Transverse colon (tissue), 4 donors: Measurements from ENCODE around the gene OPN1MW. TPM values are rescaled to one million over a fixed set of nuclear protein-coding genes. Genes with fewer than 3 reads are reported as not detected.
"Not testable (repeated sequence)": the region's sequence is repeated elsewhere in the genome, so short reads cannot be mapped to it uniquely, and the experiment has no call there.

Source experiments
- DNase-seq: peaks from one replicate; pipeline ENCODE4 v3.0.0-alpha.2; 2019
- H3K27ac ChIP-seq, 4 donors: fragments of 200-600 bp; sonication (generic); 2 replicates each; pipeline ENCODE4 v1.5.1; 2016 to 2018; ENCODE audit warnings: inconsistent platforms in 4 of 4
- H3K27me3 ChIP-seq: fragments of 200-600 bp; sonication (generic); 2 replicates; pipeline ENCODE4 v1.5.1; 2017; ENCODE audit warnings: inconsistent platforms
- H3K36me3 ChIP-seq, 4 donors: fragments of 200-600 bp; sonication (generic); 2 replicates each; pipeline ENCODE4 v1.5.1; 2017 to 2019; ENCODE audit warnings: inconsistent platforms in 4 of 4
- H3K4me1 ChIP-seq, 4 donors: fragments of 200-600 bp; sonication (generic); 2 replicates each; pipeline ENCODE4 v1.5.1; 2017 to 2020; ENCODE audit warnings: inconsistent platforms in 4 of 4
- H3K4me3 ChIP-seq, 4 donors: fragments of 200-600 bp; sonication (generic); 1 replicate in 1 of 4; 2 replicates in 3 of 4; pipeline versions ENCODE4 v1.5.1 to v1.6.1; 2017 to 2019; ENCODE audit warnings: inconsistent platforms in 4 of 4
- H3K9me3 ChIP-seq, 2 donors: fragments of 200-600 bp; sonication (generic); 2 replicates each; pipeline ENCODE4 v1.5.1; 2017 to 2019; ENCODE audit warnings: inconsistent platforms in 2 of 2
- CTCF ChIP-seq, 5 experiments: fragments of 200-600 bp in 3 of 5; fragments of 450-650 bp in 2 of 5; sonication (generic) in 3 of 5; IDR thresholded peaks; 1 replicate in 2 of 5; 2 replicates in 3 of 5; pipeline ENCODE4 v1.5.1; 2016 to 2017; ENCODE audit warnings: antibody characterized with exemption in 5 of 5, inconsistent platforms in 3 of 5, mild to moderate bottlenecking in 2 of 5, moderate library complexity in 1 of 5
- EP300 ChIP-seq: sonication (generic); formaldehyde crosslinking; IDR thresholded peaks from one replicate; pipeline ENCODE4 v1.6.1; 2017; ENCODE audit warnings: antibody characterized with exemption, low read depth
- POLR2A ChIP-seq: fragments of 450-650 bp; IDR thresholded peaks from one replicate; pipeline ENCODE4 v1.6.1; 2016; ENCODE audit warnings: antibody characterized with exemption, mild to moderate bottlenecking, moderate library complexity
- POLR2AphosphoS5 ChIP-seq, 3 donors: sonication (generic); formaldehyde crosslinking; IDR thresholded peaks; one replicate each; pipeline ENCODE4 v1.6.1; 2016; ENCODE audit warnings: antibody characterized with exemption in 3 of 3
- WGBS, 2 donors: methylation state at CpG; one replicate each; pipeline ENCODE4 v1.1.5; 2018; ENCODE audit warnings: low coverage in 1 of 2; 5-methylcytosine and 5-hydroxymethylcytosine counted together
- in situ Hi-C, 4 donors: fragments of 200-750 bp; cut with MboI; loops; one replicate each; pipeline versions ENCODE4 v1.15.0 to v1.15.1; 2017; ENCODE audit warnings: low sequenced_read_pairs in 3 of 4, low pct_ligation_motif_present in 1 of 4, low pct_unique_long_range_greater_than_20kb in 1 of 4
- intact Hi-C: fragments of 100-400 bp; cut with DNase I; formaldehyde crosslinking; loops from one replicate; pipeline ENCODE4 v1.15.1; 2023; ENCODE audit warnings: low total_unique reads
- total RNA-seq, 4 donors: library from RNA; depleted of rRNA; stranded (reverse); fragments of >200 nt; gene quantifications; one replicate each; pipeline ENCODE4 v1.1.0, GENCODE V29; 2016

The OPN1MW gene
- total RNA-seq, 4 donors from 2014 or later, result not detected

- TF ChIP-seq POLR2AphosphoS5 (IDR thresholded peaks at IDR 0.05), result no peak
- no peak for TF ChIP-seq POLR2A
- no peak for TF ChIP-seq CTCF (IDR thresholded peaks at IDR 0.05)
- no peak for TF ChIP-seq EP300
- intact Hi-C loops, result no loop called here
- Histone ChIP-seq H3K36me3 (no peaks in the 10 kb centered on the region), H3K27ac (no peak overlapping the region), H3K9me3 (no peaks in the 10 kb centered on the region), H3K4me3 (no peak overlapping the region), H3K4me1 (no peaks in the 10 kb centered on the region), H3K27me3 (no peaks in the 10 kb centered on the region)
- WGBS, 2 donors, result 86% methylated on average over 10 of the region's 10 CpGs; no CpG with 5 or more reads in 1 of the 2 donors
- in situ Hi-C loops, result no loop called here
- DNase-seq, result no peak
Measured at GRCh38 chrX:154140742-154141141, 41.7 kb upstream of the OPN1MW start.

- WGBS, 2 donors, result 89% methylated on average over 8 of the region's 8 CpGs; no CpG with 5 or more reads in 1 of the 2 donors
- Histone ChIP-seq H3K27ac (no peak overlapping the region), H3K4me3 (no peak overlapping the region), H3K27me3 (no peaks in the 10 kb centered on the region), H3K4me1 (no peaks in the 10 kb centered on the region), H3K36me3 (no peaks in the 10 kb centered on the region), H3K9me3 (no peaks in the 10 kb centered on the region)
- intact Hi-C loops (no loop called here), in situ Hi-C loops (no loop called here)
- no peak for TF ChIP-seq EP300
- no peak for DNase-seq
Measured at GRCh38 chrX:154142386-154142785, 40.0 kb upstream of the OPN1MW start.

DNA sequence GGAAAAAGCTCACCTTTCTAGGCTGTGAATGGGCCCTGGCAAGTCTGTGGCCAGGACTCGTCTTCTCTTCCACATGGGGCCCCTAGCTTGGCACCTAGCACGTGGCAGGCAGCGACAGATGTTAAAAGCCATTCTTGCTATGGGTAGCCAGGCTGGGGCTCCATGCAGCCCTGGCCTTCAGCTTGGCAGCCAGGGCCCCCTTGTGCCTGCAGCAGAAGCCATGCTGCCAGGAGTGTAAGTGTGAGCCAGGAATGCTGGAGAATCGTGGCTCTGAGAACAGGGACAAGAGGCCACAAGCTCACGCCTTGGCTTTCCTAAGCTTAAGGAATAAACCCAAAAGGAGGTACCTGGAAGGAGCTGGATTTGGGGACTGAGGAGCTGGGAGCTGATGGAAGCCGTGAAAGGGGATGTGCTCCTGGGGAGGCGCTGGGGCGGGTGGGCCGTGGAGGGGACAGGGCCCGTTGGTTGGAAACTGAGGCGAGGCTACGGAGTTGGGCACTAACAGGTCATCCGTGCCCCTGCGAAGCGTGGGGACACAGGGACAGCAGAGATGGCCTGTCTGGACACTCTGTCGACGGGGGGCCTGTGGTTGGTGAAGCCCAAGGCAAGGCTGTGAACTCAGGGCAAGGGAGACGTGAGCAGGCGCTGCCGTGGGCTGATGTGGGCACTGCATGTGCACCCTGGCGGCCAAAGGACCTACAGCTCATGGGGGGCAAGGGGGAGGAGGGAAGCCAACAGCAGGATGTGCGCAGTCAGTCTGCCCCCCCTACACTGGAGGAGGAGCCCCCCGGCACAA, 39.2 kb upstream of the OPN1MW start:
- WGBS, 2 donors, result 82 to 93% methylated on average over 3 to 23 of the region's 23 CpGs

GRCh38 chrX:154144010-154144409, 38.4 kb upstream of the OPN1MW start, which contains the start of gene OPN1LW:
Gene OPN1LW, plus strand, starts transcription at chrX:154144243. Its CDS starts 41 bp downstream, at chrX:154144284.
- intact Hi-C loops, in situ Hi-C loops, H3K4me3 ChIP-seq, DNase-seq, H3K27me3 ChIP-seq, H3K27ac ChIP-seq, H3K4me1 ChIP-seq, H3K36me3 ChIP-seq, H3K9me3 ChIP-seq: not testable (repeated sequence)
- WGBS, 2 donors, result 95% methylated on average over 12 of the region's 15 CpGs; no CpG with 5 or more reads in 1 of the 2 donors

More for the DNA sequence above, 39.2 kb upstream of the OPN1MW start:
- Histone ChIP-seq H3K27ac (no peak overlapping the region), H3K4me3 (no peak overlapping the region), H3K4me1 (no peaks in the 10 kb centered on the region), H3K9me3 (no peaks in the 10 kb centered on the region), H3K36me3 (no peaks in the 10 kb centered on the region), H3K27me3 (no peaks in the 10 kb centered on the region)
- TF ChIP-seq CTCF (IDR thresholded peaks at IDR 0.05) (no peak), POLR2AphosphoS5 (IDR thresholded peaks at IDR 0.05) (no peak), POLR2A (no peak), EP300 (no peak)
- no peak for DNase-seq
- in situ Hi-C loops, result no loop called here
- intact Hi-C loops, result no loop called here

DNA sequence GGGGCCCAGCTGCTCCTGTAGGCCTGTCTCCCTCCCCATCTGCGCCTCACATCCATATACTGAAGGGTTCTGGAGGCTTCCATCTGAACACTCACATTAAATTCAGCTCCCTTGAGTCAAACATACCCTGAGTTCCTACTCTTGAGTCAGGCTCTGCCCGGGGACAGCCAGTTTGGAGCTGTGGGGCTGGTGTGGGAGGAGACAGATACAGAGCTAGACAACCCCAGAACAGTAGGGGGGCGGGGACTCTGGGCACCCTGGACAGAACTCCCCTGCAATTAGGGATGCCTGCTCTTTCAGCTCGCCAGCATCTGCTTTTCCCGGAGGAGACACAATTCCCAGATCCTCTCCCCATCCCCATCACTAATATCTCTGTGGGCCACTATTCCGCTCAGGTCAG, 31.4 kb upstream of the OPN1MW start:
- H3K4me1 ChIP-seq, H3K9me3 ChIP-seq, H3K27ac ChIP-seq, H3K36me3 ChIP-seq, intact Hi-C loops, in situ Hi-C loops, H3K27me3 ChIP-seq, H3K4me3 ChIP-seq, DNase-seq: not testable (repeated sequence)
- WGBS, 2 donors, result 100% methylated on average over 1 of the region's 6 CpGs; no CpG with 5 or more reads in 1 of the 2 donors

DNA sequence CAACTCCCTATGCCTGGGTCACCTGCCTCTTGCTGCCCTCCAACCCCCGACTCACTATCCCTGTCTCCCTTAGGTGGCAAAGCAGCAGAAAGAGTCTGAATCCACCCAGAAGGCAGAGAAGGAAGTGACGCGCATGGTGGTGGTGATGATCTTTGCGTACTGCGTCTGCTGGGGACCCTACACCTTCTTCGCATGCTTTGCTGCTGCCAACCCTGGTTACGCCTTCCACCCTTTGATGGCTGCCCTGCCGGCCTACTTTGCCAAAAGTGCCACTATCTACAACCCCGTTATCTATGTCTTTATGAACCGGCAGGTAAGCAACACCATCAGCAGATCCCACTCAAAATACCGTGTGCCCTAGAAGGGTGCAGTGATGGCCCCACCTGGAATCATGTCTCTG, 26.2 kb upstream of the OPN1MW start:
- DNase-seq, H3K4me1 ChIP-seq, H3K27me3 ChIP-seq, H3K9me3 ChIP-seq, in situ Hi-C loops, H3K27ac ChIP-seq, H3K36me3 ChIP-seq, H3K4me3 ChIP-seq, intact Hi-C loops: not testable (repeated sequence)
- 98% methylated on average over 9 of the region's 11 CpGs; no CpG with 5 or more reads in 1 of the 2 donors for WGBS, 2 donors

DNA sequence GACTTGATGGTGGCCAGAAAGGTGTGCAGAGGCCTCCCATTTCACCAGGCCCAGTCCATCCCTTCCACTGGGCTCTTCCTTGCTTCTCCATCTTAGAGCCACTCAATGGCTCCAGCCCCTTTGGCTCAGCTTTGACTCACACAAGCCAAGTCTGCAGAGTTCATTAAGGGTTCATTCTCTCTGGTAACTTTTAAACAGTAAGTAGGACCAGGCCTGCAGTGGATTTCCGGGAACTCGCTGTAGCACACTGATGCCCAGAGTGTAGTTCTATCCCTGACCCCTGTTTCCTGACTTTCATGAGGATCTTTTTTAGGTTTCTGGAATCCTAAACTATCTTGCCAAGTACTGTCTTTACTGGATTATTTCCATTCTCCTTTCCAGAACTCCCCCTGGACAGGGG, 25.2 kb upstream of the OPN1MW start:
- no CpG with 5 or more reads among the region's 2 CpGs for WGBS, 2 donors
- H3K27me3 ChIP-seq, intact Hi-C loops, DNase-seq, in situ Hi-C loops, H3K4me1 ChIP-seq, H3K4me3 ChIP-seq, H3K36me3 ChIP-seq, H3K27ac ChIP-seq, H3K9me3 ChIP-seq: not testable (repeated sequence)

DNA sequence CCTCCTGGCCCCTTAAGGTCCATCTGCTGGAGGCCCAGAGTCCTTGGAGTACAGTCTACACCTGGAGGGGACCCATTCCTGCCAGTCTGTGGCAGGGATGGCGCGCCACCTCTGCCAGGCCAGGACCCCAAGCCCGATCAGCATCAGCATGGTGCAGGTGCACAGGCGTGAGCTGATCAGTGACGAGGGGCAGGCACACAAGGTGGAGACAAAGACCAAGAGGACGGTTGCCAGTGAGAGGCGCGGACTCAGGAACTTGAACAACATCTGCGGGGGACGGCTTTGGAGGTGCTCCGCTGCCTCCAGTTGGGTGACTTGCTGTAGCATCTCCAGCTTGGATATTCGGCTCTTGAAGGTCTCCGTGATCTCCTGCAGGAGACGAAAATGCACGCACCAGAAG, 23.1 kb upstream of the OPN1MW start:
- H3K4me1 ChIP-seq, H3K27ac ChIP-seq, H3K4me3 ChIP-seq, H3K27me3 ChIP-seq, in situ Hi-C loops, H3K36me3 ChIP-seq, H3K9me3 ChIP-seq, intact Hi-C loops, DNase-seq: not testable (repeated sequence)
- no CpG with 5 or more reads among the region's 15 CpGs for WGBS, 2 donors
